Measurements from ENCODE around the gene NVL. TPM values are rescaled to one million over a fixed set of nuclear protein-coding genes. Genes with fewer than 3 reads are reported as not detected.

Gene NVL
- total and polyA plus RNA-seq, 2 of the 4 experiments (the other 2 are of a cell fraction) = 16.5 to 18.4 TPM

GRCh38 chr1:224348137-224348536, 18.2 kb upstream of the NVL start:
- Histone ChIP-seq H3K4me1 (ENCODE audit: control insufficient read depth, insufficient read depth, low read length) (no peaks in the 10 kb centered on the region), H2AFZ (replicated peaks; ENCODE audit: low read length, poor library complexity) (no peak overlapping the region), H3K9ac (ENCODE audit: low read depth, low read length) (no peak overlapping the region), H3K27ac (ENCODE audit: insufficient read depth, low read length) (no peak overlapping the region), H3K4ac (ENCODE audit: low read depth, low read length) (no peak overlapping the region), H3K56ac (ENCODE audit: extremely low read depth, insufficient read depth, low read length) (no peak overlapping the region), H3K23ac (ENCODE audit: low read depth, low read length) (no peak overlapping the region), H2BK120ac (ENCODE audit: low read depth, low read length) (no peak overlapping the region), H2BK15ac (ENCODE audit: low read depth, low read length) (no peak overlapping the region), H2AK9ac (replicated peaks; ENCODE audit: low read depth, low read length, poor library complexity) (no peak overlapping the region), H3K14ac (replicated peaks; ENCODE audit: low read depth, low read length) (no peak overlapping the region), H2BK20ac (ENCODE audit: low read depth, low read length) (no peak overlapping the region), H3K9me3 (ENCODE audit: control insufficient read depth, insufficient read depth, low read length) (peaks cover 11% of the 10 kb centered on the region), H2AK5ac (ENCODE audit: low read depth, low read length) (no peak overlapping the region), H4K8ac (ENCODE audit: low read depth in 2 of 2, low read length in 2 of 2) (no peak overlapping the region), H4K5ac (ENCODE audit: low read depth, low read length) (no peak overlapping the region), H3K36me3 (ENCODE audit: control insufficient read depth, insufficient read depth, low read length) (no peaks in the 10 kb centered on the region), H2BK5ac (ENCODE audit: low read depth, low read length, poor library complexity, severe bottlenecking) (no peak overlapping the region), H3K9me1 (ENCODE audit: insufficient read depth, low read length) (no peaks in the 10 kb centered on the region), H4K20me1 (ENCODE audit: insufficient read depth, low read length) (no peaks in the 10 kb centered on the region), H3K4me3 (ENCODE audit: insufficient read depth, low read depth, low read length) (no peak overlapping the region), H3K18ac (ENCODE audit: low read depth, low read length) (no peak overlapping the region), H3K27me3 (ENCODE audit: control insufficient read depth, insufficient read depth, low read length) (no peaks in the 10 kb centered on the region), H3K79me1 (ENCODE audit: low read depth in 1 of 2, low read length in 2 of 2) (no peaks in the 10 kb centered on the region), H3K4me2 (ENCODE audit: low read depth, low read length) (no peak overlapping the region), H4K91ac (ENCODE audit: insufficient read depth, low read depth, low read length) (no peak overlapping the region)
- BruUV-seq (replicated peaks) = no TSS peak
- TF ChIP-seq CEBPB (IDR thresholded peaks at IDR 0.05; ENCODE audit: low read depth, low read length) = no peak
- peak; percentile 95 for TF ChIP-seq MAFK (IDR thresholded peaks at IDR 0.05; ENCODE audit: low read depth, low read length)
- no peak for ATAC-seq (ENCODE audit: low read depth)
- ChIA-PET CTCF (interaction anchor here (0.6 kb wide), 1 partner anchor 194 kb away, joined by 3 read pairs; no protein-coding TSS in a partner anchor), POLR2A (ENCODE audit: unreplicated experiment) (no interaction called here)
- dilution Hi-C loops (cut with HindIII; ENCODE audit: low sequenced_read_pairs, unreplicated experiment) = no loop called here
- in situ Hi-C loops (cut with MboI; ENCODE audit: low sequenced_read_pairs) = no loop called here
- intact Hi-C loops (cut with micrococcal nuclease) = no loop called here
- WGBS, 2 experiments (ENCODE audit: extremely low coverage in 2 of 2, insufficient read length in 1 of 2) = no CpG with 5 or more reads among the region's 2 CpGs
- no peak for DNase-seq

Data from IMR-90 (cell line).